IMR-90 (cell line): ENCODE data around the gene MRE11. TPM values are rescaled to one million over a fixed set of nuclear protein-coding genes. Genes with fewer than 3 reads are reported as not detected.
A peak's percentile ranks its signal among the peaks of the same experiment; 100 is the strongest.

Experiments
- ATAC-seq: fragments of 200-7000 bp; cut with Tn5 transposase; 2 replicates; pipeline ENCODE4 v1.9.1; 2020; ENCODE audit warnings: low read depth, mild to moderate bottlenecking, moderate library complexity
- BruUV-seq: library from RNA; stranded (reverse); fragments of 400-500 nt; replicated peaks from 2 replicates; lab custom pipeline; 2021; lab: Mats Ljungman, UMichigan
- CTCF ChIA-PET: fragments of 300-600 bp; formaldehyde crosslinking; extraction: SDS; loops from one replicate; lab custom pipeline; 2021; ENCODE audit warnings: antibody characterized with exemption; lab: Yijun Ruan, JAX
- POLR2A ChIA-PET: fragments of 300-600 bp; sonication (Branson Sonifier 250); formaldehyde crosslinking; loops from one replicate; lab custom pipeline; 2022; ENCODE audit warnings: antibody characterized with exemption; ENCODE audit not compliant: unreplicated experiment; lab: Charles Lee
- DNase-seq: peaks from one replicate; pipeline ENCODE4 v3.0.0; 2013
- H2AFZ ChIP-seq: replicated peaks from 2 replicates; pipeline ENCODE3; 2013; ENCODE audit warnings: low read length, mild to moderate bottlenecking; ENCODE audit not compliant: poor library complexity
- H2AK5ac ChIP-seq: 2 replicates; pipeline ENCODE4 v1.6.1; 2013; ENCODE audit warnings: low read depth, low read length, inconsistent platforms
- H2AK9ac ChIP-seq: replicated peaks from 2 replicates; pipeline ENCODE3; 2013; ENCODE audit warnings: mild to moderate bottlenecking, low read depth, low read length, moderate library complexity; ENCODE audit not compliant: poor library complexity
- H2BK120ac ChIP-seq: 2 replicates; pipeline ENCODE4 v1.6.1; 2013; ENCODE audit warnings: low read depth, low read length, inconsistent platforms
- H2BK15ac ChIP-seq: 3 replicates; pipeline ENCODE4 v1.6.1; 2013; ENCODE audit warnings: low read depth, low read length, inconsistent platforms
- H2BK20ac ChIP-seq: 2 replicates; pipeline ENCODE4 v1.6.1; 2013; ENCODE audit warnings: low read depth, mild to moderate bottlenecking, inconsistent platforms, low read length, moderate library complexity
- H2BK5ac ChIP-seq: 2 replicates; pipeline ENCODE4 v1.6.1; 2013; ENCODE audit warnings: mild to moderate bottlenecking, low read depth, low read length, inconsistent platforms; ENCODE audit not compliant: poor library complexity, severe bottlenecking
- H3K14ac ChIP-seq: replicated peaks from 2 replicates; pipeline ENCODE4 v1.6.1; 2013; ENCODE audit warnings: low read depth, low read length, inconsistent platforms
- H3K18ac ChIP-seq: 2 replicates; pipeline ENCODE4 v1.6.1; 2013; ENCODE audit warnings: low read depth, low read length, control low read depth
- H3K23ac ChIP-seq: 2 replicates; pipeline ENCODE4 v1.6.1; 2013; ENCODE audit warnings: low read depth, low read length, inconsistent platforms
- H3K27ac ChIP-seq: 2 replicates; pipeline ENCODE4 v1.5.1; 2013; ENCODE audit warnings: mild to moderate bottlenecking, control low read depth, low read length; ENCODE audit not compliant: insufficient read depth
- H3K27me3 ChIP-seq: 2 replicates; pipeline ENCODE4 v1.6.1; 2013; ENCODE audit warnings: low read length; ENCODE audit not compliant: control insufficient read depth, insufficient read depth
- H3K36me3 ChIP-seq: 2 replicates; pipeline ENCODE4 v1.6.1; 2013; ENCODE audit warnings: low read length, mixed read lengths; ENCODE audit not compliant: control insufficient read depth, insufficient read depth
- H3K4ac ChIP-seq: 2 replicates; pipeline ENCODE4 v1.6.1; 2013; ENCODE audit warnings: low read depth, low read length, inconsistent platforms
- H3K4me1 ChIP-seq: 2 replicates; pipeline ENCODE4 v1.6.1; 2013; ENCODE audit warnings: low read length, mixed read lengths; ENCODE audit not compliant: control insufficient read depth, insufficient read depth
- H3K4me2 ChIP-seq: 2 replicates; pipeline ENCODE4 v1.6.1; 2013; ENCODE audit warnings: low read depth, mild to moderate bottlenecking, control low read depth, low read length, moderate library complexity
- H3K4me3 ChIP-seq: 2 replicates; pipeline ENCODE4 v1.5.1; 2013; ENCODE audit warnings: low read depth, mild to moderate bottlenecking, control low read depth, low read length, moderate library complexity; ENCODE audit not compliant: insufficient read depth
- H3K56ac ChIP-seq: 2 replicates; pipeline ENCODE4 v1.6.1; 2013; ENCODE audit warnings: low read length, inconsistent platforms; ENCODE audit not compliant: insufficient read depth; ENCODE audit errors: extremely low read depth
- H3K79me1 ChIP-seq, 2 experiments: 2 replicates each; pipeline ENCODE4 v1.6.1; 2013; ENCODE audit warnings: low read length in 2 of 2, inconsistent platforms in 1 of 2, low read depth in 1 of 2
- H3K9ac ChIP-seq: 2 replicates; pipeline ENCODE4 v1.6.1; 2013; ENCODE audit warnings: low read depth, low read length, control low read depth
- H3K9me1 ChIP-seq: 2 replicates; pipeline ENCODE4 v1.6.1; 2013; ENCODE audit warnings: low read length, inconsistent platforms; ENCODE audit not compliant: insufficient read depth
- H3K9me3 ChIP-seq: 2 replicates; pipeline ENCODE4 v1.6.1; 2013; ENCODE audit warnings: low read length; ENCODE audit not compliant: control insufficient read depth, insufficient read depth
- H4K20me1 ChIP-seq: 2 replicates; pipeline ENCODE4 v1.6.1; 2013; ENCODE audit warnings: low read length, inconsistent platforms; ENCODE audit not compliant: insufficient read depth
- H4K5ac ChIP-seq: 2 replicates; pipeline ENCODE4 v1.6.1; 2013; ENCODE audit warnings: mild to moderate bottlenecking, low read depth, low read length, control low read depth
- H4K8ac ChIP-seq, 2 experiments: 2 replicates each; pipeline ENCODE4 v1.6.1; 2013; ENCODE audit warnings: low read depth in 2 of 2, low read length in 2 of 2, control low read depth in 1 of 2, inconsistent platforms in 1 of 2
- H4K91ac ChIP-seq: 2 replicates; pipeline ENCODE4 v1.6.1; 2013; ENCODE audit warnings: low read depth, low read length, inconsistent platforms; ENCODE audit not compliant: insufficient read depth
- MAFK ChIP-seq: IDR thresholded peaks from 2 replicates; pipeline ENCODE4 v1.6.1; 2012; ENCODE audit warnings: low read depth, low read length, improper control_type of control experiment
- MXI1 ChIP-seq: IDR thresholded peaks from 2 replicates; pipeline ENCODE4 v1.6.1; 2012; ENCODE audit warnings: low read depth, mild to moderate bottlenecking, low read length, moderate library complexity, borderline replicate concordance
- WGBS, 2 experiments: methylation state at CpG; one replicate each; pipeline versions ENCODE4 v1.1.5 to v1.1.7; 2013; ENCODE audit warnings: missing lambda C conversion rate in 2 of 2; ENCODE audit not compliant: insufficient read length in 1 of 2; ENCODE audit errors: extremely low coverage in 2 of 2; 5-methylcytosine and 5-hydroxymethylcytosine counted together
- dilution Hi-C: fragments of 300-500 bp; cut with HindIII; formaldehyde crosslinking; loops from one replicate; pipeline ENCODE4 v1.14.3; 2018; ENCODE audit warnings: low sequenced_read_pairs; ENCODE audit not compliant: unreplicated experiment
- in situ Hi-C: fragments of 300-500 bp; cut with MboI; formaldehyde crosslinking; loops from 3 replicates; pipeline ENCODE4 v1.14.3; 2019; ENCODE audit warnings: low sequenced_read_pairs, inconsistent platforms, mixed read lengths
- intact Hi-C: fragments of 100-400 bp; cut with micrococcal nuclease; formaldehyde crosslinking; loops from 2 replicates; pipeline ENCODE4 v1.10.0; 2022
- polyA plus RNA-seq, 3 experiments: library from polyadenylated mRNA; depleted of rRNA; stranded (reverse); fragments of >200 nt; gene quantifications; 2 replicates each; pipeline ENCODE4 v1.2.3, GENCODE V29; 2012; ENCODE audit warnings: low replicate concordance in 1 of 3
- total RNA-seq: library from RNA; depleted of rRNA; stranded (reverse); fragments of >200 nt; gene quantifications from 2 replicates; pipeline ENCODE4 v1.2.3, GENCODE V29; 2012

MRE11 gene
- total and polyA plus RNA-seq, 2 of the 4 experiments (the other 2 are of a cell fraction) = 9.0 to 15.6 TPM

DNA sequence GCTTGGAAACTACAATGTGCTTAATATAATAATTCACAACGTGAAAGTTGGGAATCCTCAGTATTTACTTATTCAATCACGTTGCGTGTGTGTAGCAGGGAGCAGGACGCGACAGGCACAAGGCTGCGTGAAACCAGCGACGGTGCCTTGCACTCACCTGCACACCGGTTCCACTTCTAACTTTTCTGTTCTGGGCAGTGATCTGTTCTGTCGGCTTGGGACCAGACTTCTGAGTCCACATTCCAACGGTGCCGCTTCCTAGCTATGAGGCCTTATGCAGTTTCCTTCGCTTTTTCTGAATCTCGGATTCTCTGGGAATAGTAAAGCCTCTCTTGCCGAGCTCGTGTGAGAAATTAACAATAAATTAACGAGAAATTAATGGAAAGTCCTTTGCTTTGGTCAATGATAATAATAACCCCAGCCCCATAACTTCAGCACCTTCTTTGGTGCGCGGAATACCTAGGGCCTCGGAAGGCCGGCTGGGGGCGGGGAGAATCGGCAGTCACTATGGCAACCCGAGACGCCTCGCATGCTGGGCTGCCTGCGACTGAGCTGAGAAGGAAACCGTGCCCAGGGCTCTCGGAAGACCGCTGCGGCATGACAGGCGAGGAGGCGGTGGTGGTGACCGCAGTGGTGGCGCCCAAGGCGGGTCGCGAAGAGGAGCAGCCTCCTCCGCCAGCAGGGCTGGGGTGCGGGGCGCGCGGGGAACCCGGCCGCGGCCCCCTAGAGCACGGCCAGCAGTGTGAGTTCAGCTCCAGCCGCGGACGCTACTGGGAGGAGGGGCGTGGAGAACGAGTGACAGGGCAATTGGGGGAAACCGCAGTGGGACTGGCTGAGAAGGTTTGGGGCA is 18.5 kb upstream of the MRE11 start, which contains the start of gene C11orf97:
C11orf97 (plus strand) TSS at position 530 of the 850 bp plus-strand sequence; CDS start at position 598, 68 bp downstream.
- Histone ChIP-seq H3K27ac (no peak within 1 kb of the TSS), H3K9me1 (no peaks in the 10 kb centered on the region), H3K14ac (no peak within 1 kb of the TSS), H3K9me3 (no peaks in the 10 kb centered on the region), H3K9ac (no peak within 1 kb of the TSS), H2BK15ac (no peak within 1 kb of the TSS), H3K18ac (no peak within 1 kb of the TSS), H3K4me2 (peak within 1 kb of the TSS; percentile 95), H4K8ac (no peak within 1 kb of the TSS), H2BK5ac (no peak within 1 kb of the TSS), H4K91ac (no peak within 1 kb of the TSS), H3K56ac (no peak within 1 kb of the TSS), H3K23ac (no peak within 1 kb of the TSS), H3K79me1 (no peaks in the 10 kb centered on the region), H2AK9ac (no peak within 1 kb of the TSS), H3K4me1 (peaks cover 2% of the 10 kb centered on the region; the same call in 1 of the 2 replicates), H2BK120ac (no peak within 1 kb of the TSS), H4K5ac (no peak within 1 kb of the TSS), H4K20me1 (no peaks in the 10 kb centered on the region), H3K27me3 (peaks cover 8% of the 10 kb centered on the region), H3K4ac (no peak within 1 kb of the TSS), H3K4me3 (peak within 1 kb of the TSS; percentile 67), H2AK5ac (no peak within 1 kb of the TSS), H2AFZ (peak within 1 kb of the TSS; percentile 93), H3K36me3 (no peaks in the 10 kb centered on the region), H2BK20ac (no peak within 1 kb of the TSS)
- POLR2A ChIA-PET = interaction anchor here (0.6 kb wide), 1 partner anchor 32 kb away, joined by 7 read pairs; no protein-coding TSS in a partner anchor
- peak; percentile 30 for DNase-seq
- intact Hi-C loops = no loop called here
- in situ Hi-C loops = no loop called here
- dilution Hi-C loops = no loop called here
- WGBS, 2 experiments = 25% methylated on average over 26 of the region's 53 CpGs; no CpG with 5 or more reads in 1 of the 2 experiments
- CTCF ChIA-PET = interaction anchor here (0.7 to 1.1 kb wide), 4 partner anchors 8 to 617 kb away, joined by 3 to 6 read pairs (median 4); no protein-coding TSS in a partner anchor
- BruUV-seq = no TSS peak
- TF ChIP-seq MXI1 (peak; percentile 76; the same call in 1 of the 2 replicates), MAFK (no peak)
- ATAC-seq = peak; percentile 94
